Right renal pelvis (tissue), 4 donors: ENCODE measurements around the gene PLEKHA6. TPM values are rescaled to one million over a fixed set of nuclear protein-coding genes. Genes with fewer than 3 reads are reported as not detected.

ENCODE experiments used
- DNase-seq, 4 donors: peaks; one replicate each; pipeline ENCODE4 v3.0.0-alpha.2; 2013; ENCODE audit warnings: low read depth in 4 of 4, low spot score in 3 of 4, missing footprints in 1 of 4
- polyA plus RNA-seq, 4 donors: library from polyadenylated mRNA; unstranded; fragments of 120-200 nt; gene quantifications; one replicate each; pipeline ENCODE4 v1.2.1, GENCODE V29; 2013; ENCODE audit not compliant: insufficient read length in 4 of 4

The PLEKHA6 gene
- polyA plus RNA-seq, 4 donors: 46.3 to 58.5 (median 50.2) TPM

GRCh38 chr1:204382714-204383083 is 23.0 kb upstream of the PLEKHA6 start:
- no peak for DNase-seq

GRCh38 chr1:204380293-204380831 is 20.6 kb upstream of the PLEKHA6 start:
- no peak for DNase-seq

- no peak for DNase-seq
Observed at GRCh38 chr1:204377800-204378668, 18.3 kb upstream of the PLEKHA6 start.

GRCh38 chr1:204376919-204377799 is 17.4 kb upstream of the PLEKHA6 start:
- DNase-seq: no peak

- DNase-seq: no peak
Observed at GRCh38 chr1:204376465-204376864, 16.7 kb upstream of the PLEKHA6 start.

- DNase-seq: no peak
Observed at GRCh38 chr1:204373911-204374310, 14.2 kb upstream of the PLEKHA6 start.

- no peak for DNase-seq
Observed at GRCh38 chr1:204370176-204370575, 10.4 kb upstream of the PLEKHA6 start.

GRCh38 chr1:204368996-204369726 is 9.4 kb upstream of the PLEKHA6 start:
- DNase-seq: no peak

- no peak for DNase-seq
Observed at GRCh38 chr1:204367956-204368355, 8.2 kb upstream of the PLEKHA6 start.

- DNase-seq: no peak
Observed at GRCh38 chr1:204367193-204367858, 7.6 kb upstream of the PLEKHA6 start.

- DNase-seq: no peak
Observed at GRCh38 chr1:204366759-204367158, 7.0 kb upstream of the PLEKHA6 start.

GRCh38 chr1:204363335-204364114 is 3.8 kb upstream of the PLEKHA6 start:
- peak in 2 of 4 donors; percentile 66 to 80 for DNase-seq

GRCh38 chr1:204362984-204363334 is 3.2 kb upstream of the PLEKHA6 start:
- DNase-seq: no peak

- DNase-seq: no peak
Observed at GRCh38 chr1:204361781-204362180, 2.1 kb upstream of the PLEKHA6 start.

GRCh38 chr1:204361341-204361771 is 1.6 kb upstream of the PLEKHA6 start:
- DNase-seq: no peak

GRCh38 chr1:204360314-204360713 is 585 bp upstream of the PLEKHA6 start:
- DNase-seq: no peak

GRCh38 chr1:204359131-204359473 is 627 bp downstream of the PLEKHA6 start:
- DNase-seq: no peak

GRCh38 chr1:204358605-204359004 is 1.1 kb downstream of the PLEKHA6 start:
- DNase-seq: no peak
